ENCODE measurements around the gene CALN1.

CALN1 gene

DNA sequence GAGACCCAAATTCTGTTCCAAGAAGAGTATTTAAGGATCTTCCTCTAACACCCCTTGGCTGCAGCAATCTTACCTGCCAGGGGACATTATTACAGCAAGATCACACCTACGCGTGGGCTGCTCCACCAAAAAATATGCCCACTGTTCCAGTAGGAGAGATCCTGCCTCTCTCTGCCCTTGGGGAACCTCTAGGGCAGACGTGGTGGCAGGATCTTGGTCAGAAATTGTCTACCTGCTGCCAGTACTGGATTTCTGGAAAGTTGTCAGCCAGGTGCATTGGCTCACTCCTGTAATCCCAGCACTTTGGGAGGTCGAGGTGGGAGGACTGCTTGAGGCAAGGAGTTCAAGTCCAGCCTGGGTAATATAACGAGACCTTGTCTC lies 259.0 kb downstream of the CALN1 start:
- Histone ChIP-seq H3K27ac (no peak overlapping the region), H2AFZ (no peak overlapping the region), H3K4me2 (ENCODE audit: low read length) (no peak overlapping the region), H3K9ac (no peak overlapping the region), H3K27me3 (ENCODE audit: control insufficient read depth, insufficient read depth, low read length) (no peaks in the 10 kb centered on the region), H3K36me3 (ENCODE audit: control insufficient read depth, insufficient read depth, low read length) (no peaks in the 10 kb centered on the region), H3K4me1 (no peaks in the 10 kb centered on the region), H3K79me2 (no peaks in the 10 kb centered on the region), H3K9me3 (ENCODE audit: control insufficient read depth, low read length) (no peaks in the 10 kb centered on the region), H3K4me3 (ENCODE audit: low read depth, low read length) (no peak overlapping the region)
- TF ChIP-seq CTCF (IDR thresholded peaks at IDR 0.05) = no peak

- no peaks in the 10 kb centered on the region for H3K27me3 ChIP-seq (ENCODE audit: control insufficient read depth, insufficient read depth, low read length)
- H3K79me2 ChIP-seq = no peaks in the 10 kb centered on the region
- no peak overlapping the region for H3K4me3 ChIP-seq (ENCODE audit: low read depth, low read length)
- H3K4me2 ChIP-seq (ENCODE audit: low read length) = no peak overlapping the region
- H2AFZ ChIP-seq = no peak overlapping the region
- no peaks in the 10 kb centered on the region for H3K4me1 ChIP-seq
- no peak overlapping the region for H3K9ac ChIP-seq
- no peaks in the 10 kb centered on the region for H3K9me3 ChIP-seq (ENCODE audit: control insufficient read depth, low read length)
- H3K27ac ChIP-seq = no peak overlapping the region
- no peaks in the 10 kb centered on the region for H3K36me3 ChIP-seq (ENCODE audit: control insufficient read depth, insufficient read depth, low read length)
- TF ChIP-seq CTCF (IDR thresholded peaks at IDR 0.05) = no peak
Observed at GRCh38 chr7:72152161-72153131, 259.7 kb downstream of the CALN1 start.

DNA sequence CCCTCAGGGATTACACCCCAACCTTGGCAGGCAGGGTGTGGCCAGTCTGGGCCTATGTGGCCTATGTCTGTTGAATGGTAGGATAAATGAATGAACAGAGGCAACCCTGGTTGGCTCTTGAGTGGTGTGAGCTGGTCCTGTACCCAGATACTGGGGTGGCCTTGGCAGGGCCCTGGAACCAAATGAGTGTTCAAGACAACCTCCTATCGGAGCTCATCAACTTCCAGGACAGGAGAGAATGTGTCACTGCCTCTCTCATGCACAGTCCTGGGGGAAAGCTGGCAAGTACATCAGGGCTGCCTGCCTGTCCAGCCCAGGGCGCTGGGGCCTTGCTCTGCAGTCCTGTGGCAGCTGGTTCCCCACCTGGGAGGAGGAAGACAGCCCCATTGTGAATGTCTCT lies 271.6 kb downstream of the CALN1 start:
- Histone ChIP-seq H3K27ac (no peak overlapping the region), H3K27me3 (ENCODE audit: control insufficient read depth, insufficient read depth, low read length) (no peaks in the 10 kb centered on the region), H3K79me2 (no peaks in the 10 kb centered on the region), H3K9ac (no peak overlapping the region), H3K4me1 (no peaks in the 10 kb centered on the region), H3K36me3 (ENCODE audit: control insufficient read depth, insufficient read depth, low read length) (no peaks in the 10 kb centered on the region), H3K9me3 (ENCODE audit: control insufficient read depth, low read length) (no peaks in the 10 kb centered on the region), H3K4me2 (ENCODE audit: low read length) (no peak overlapping the region), H2AFZ (no peak overlapping the region), H3K4me3 (ENCODE audit: low read depth, low read length) (no peak overlapping the region)
- no peak for TF ChIP-seq CTCF (IDR thresholded peaks at IDR 0.05)

GRCh38 chr7:72127136-72127535 lies 285.0 kb downstream of the CALN1 start:
- H3K9ac ChIP-seq = no peak overlapping the region
- no peaks in the 10 kb centered on the region for H3K27me3 ChIP-seq (ENCODE audit: control insufficient read depth, insufficient read depth, low read length)
- H3K4me1 ChIP-seq = no peaks in the 10 kb centered on the region
- H3K27ac ChIP-seq = no peak overlapping the region
- H3K4me2 ChIP-seq (ENCODE audit: low read length) = no peak overlapping the region
- H3K9me3 ChIP-seq (ENCODE audit: control insufficient read depth, low read length) = no peaks in the 10 kb centered on the region
- TF ChIP-seq CTCF (IDR thresholded peaks at IDR 0.05) = no peak
- no peak overlapping the region for H2AFZ ChIP-seq
- no peaks in the 10 kb centered on the region for H3K79me2 ChIP-seq
- H3K4me3 ChIP-seq (ENCODE audit: low read depth, low read length) = no peak overlapping the region
- H3K36me3 ChIP-seq (ENCODE audit: control insufficient read depth, insufficient read depth, low read length) = no peaks in the 10 kb centered on the region

- Histone ChIP-seq H3K27me3 (ENCODE audit: control insufficient read depth, insufficient read depth, low read length) (no peaks in the 10 kb centered on the region), H3K4me1 (no peaks in the 10 kb centered on the region), H3K9me3 (ENCODE audit: control insufficient read depth, low read length) (no peaks in the 10 kb centered on the region), H3K4me2 (ENCODE audit: low read length) (no peak overlapping the region), H3K79me2 (no peaks in the 10 kb centered on the region), H3K9ac (no peak overlapping the region), H3K27ac (no peak overlapping the region), H3K4me3 (ENCODE audit: low read depth, low read length) (no peak overlapping the region), H2AFZ (no peak overlapping the region), H3K36me3 (ENCODE audit: control insufficient read depth, insufficient read depth, low read length) (no peaks in the 10 kb centered on the region)
- TF ChIP-seq CTCF (IDR thresholded peaks at IDR 0.05) = no peak
Observed at GRCh38 chr7:72123913-72124312, 288.2 kb downstream of the CALN1 start.

Measured in parathyroid adenoma (tissue), 2 donors.